GOT3 (cell line): ENCODE measurements around the gene DPH1.
"Not testable (repeated sequence)": the region's sequence is repeated elsewhere in the genome, so short reads cannot be mapped to it uniquely, and the experiment has no call there.

Source experiments
- DNase-seq: peaks from one replicate; lab custom pipeline; 2025; ENCODE audit warnings: mixed read lengths; lab: John Stamatoyannopoulos, UW

Gene DPH1

GRCh38 chr17:2008332-2009126 lies 21.4 kb upstream of the DPH1 start:
- no peak for DNase-seq

GRCh38 chr17:2009737-2010136 lies 20.2 kb upstream of the DPH1 start:
- DNase-seq: no peak

GRCh38 chr17:2011411-2012371 lies 18.3 kb upstream of the DPH1 start:
- DNase-seq: no peak

GRCh38 chr17:2012499-2012898 lies 17.5 kb upstream of the DPH1 start:
- DNase-seq: no peak

GRCh38 chr17:2013220-2013993 lies 16.5 kb upstream of the DPH1 start:
- DNase-seq: not testable (repeated sequence)

- DNase-seq: no peak
Measured at GRCh38 chr17:2013994-2014317, 16.0 kb upstream of the DPH1 start.

GRCh38 chr17:2015314-2015713 lies 14.6 kb upstream of the DPH1 start:
- DNase-seq: no peak

- no peak for DNase-seq
Measured at GRCh38 chr17:2016494-2016893, 13.5 kb upstream of the DPH1 start.

- no peak for DNase-seq
Measured at GRCh38 chr17:2017274-2017941, 12.5 kb upstream of the DPH1 start.

GRCh38 chr17:2018716-2019510 lies 11.0 kb upstream of the DPH1 start:
- DNase-seq: no peak

GRCh38 chr17:2019723-2020122 lies 10.2 kb upstream of the DPH1 start:
- no peak for DNase-seq

GRCh38 chr17:2020721-2021120 lies 9.2 kb upstream of the DPH1 start:
- no peak for DNase-seq

GRCh38 chr17:2022647-2023240 lies 7.2 kb upstream of the DPH1 start:
- no peak for DNase-seq

- no peak for DNase-seq
Measured at GRCh38 chr17:2023256-2023655, 6.7 kb upstream of the DPH1 start.

- DNase-seq: no peak
Measured at GRCh38 chr17:2023692-2024571, 6.0 kb upstream of the DPH1 start.

- DNase-seq: no peak
Measured at GRCh38 chr17:2024572-2025219, 5.3 kb upstream of the DPH1 start.

GRCh38 chr17:2025220-2025621 lies 4.7 kb upstream of the DPH1 start, which contains the start of gene RTN4RL1:
RTN4RL1 (minus strand) TSS chr17:2025334; CDS start chr17:2024865, 469 bp downstream.
- DNase-seq: no peak

- DNase-seq: no peak
Measured at GRCh38 chr17:2025622-2026309, 4.2 kb upstream of the DPH1 start.
